ENCODE data around the gene PPP1R12C. TPM values are rescaled to one million over a fixed set of nuclear protein-coding genes. Genes with fewer than 3 reads are reported as not detected.
A peak's percentile ranks its signal among the peaks of the same experiment; 100 is the strongest.

PPP1R12C gene
- polyA plus RNA-seq, 4 donors, result 67.6 to 103 (median 74.7) TPM

DNA sequence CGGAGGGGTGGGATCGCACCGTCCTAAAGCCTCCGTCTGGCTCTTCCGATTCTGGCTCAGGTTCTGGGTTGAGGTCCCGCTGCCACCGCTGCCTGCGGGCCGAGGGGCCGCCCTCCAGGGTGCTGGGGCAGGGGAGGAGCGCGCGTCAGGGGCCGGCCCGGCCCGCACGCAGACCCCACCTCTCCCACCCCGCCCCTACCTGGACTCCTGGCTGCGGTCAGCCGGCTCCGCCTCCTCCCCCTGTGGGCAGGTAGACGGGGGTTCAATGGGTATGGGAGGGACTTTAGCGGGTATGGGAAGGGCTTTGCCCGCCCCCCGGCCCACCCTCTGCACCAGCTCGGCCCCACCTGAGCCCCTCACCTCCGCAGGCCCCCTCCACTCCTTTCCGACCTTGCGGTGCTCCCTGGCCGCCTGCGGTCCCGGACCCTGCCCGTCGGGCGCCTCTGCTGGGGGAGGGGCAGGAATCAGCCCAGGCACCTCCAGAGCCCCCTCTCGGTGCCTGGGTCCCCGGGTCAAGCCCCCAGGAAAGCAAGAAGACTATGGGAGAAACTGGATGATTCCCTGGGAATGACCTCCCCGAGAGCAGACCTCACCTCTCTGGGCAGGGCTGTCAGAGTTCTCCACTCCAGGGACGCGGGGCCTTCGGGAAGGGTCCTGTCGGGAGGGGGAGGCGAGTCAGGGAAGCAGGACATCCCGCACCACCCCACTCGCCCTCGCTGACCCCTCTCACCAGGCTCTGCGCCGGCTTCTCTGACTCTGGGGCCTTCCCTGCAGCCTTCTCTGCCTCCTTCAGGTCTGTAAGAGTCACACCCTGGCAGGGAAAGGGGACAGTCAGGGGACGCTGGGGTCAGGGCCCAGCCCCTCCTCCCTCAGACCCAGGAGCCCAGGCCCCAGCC lies 24.8 kb downstream of the PPP1R12C start:
- no peak for DNase-seq (ENCODE audit: low read depth in 4 of 4, low spot score in 3 of 4)

DNA sequence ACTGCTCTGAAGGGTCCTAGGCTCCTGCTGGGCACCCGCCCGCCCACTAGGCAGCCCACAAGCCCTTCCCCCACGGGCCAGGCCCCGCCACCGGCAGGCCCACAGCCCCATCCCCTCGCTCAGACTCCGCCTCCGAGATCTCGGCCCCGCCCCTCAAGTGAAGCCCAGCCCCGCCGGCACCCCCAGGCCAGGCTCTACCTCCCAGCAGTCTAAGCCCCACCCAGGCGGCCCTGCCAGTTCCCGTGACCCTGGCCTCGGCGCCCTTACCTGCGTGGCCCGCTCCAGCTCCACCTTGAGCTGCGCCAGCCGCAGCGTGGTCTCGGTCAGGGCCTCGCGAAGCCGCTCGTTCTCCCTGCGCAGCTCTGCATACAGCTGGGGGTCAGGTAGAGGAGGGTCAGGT lies 25.5 kb downstream of the PPP1R12C start:
- no peak for DNase-seq (ENCODE audit: low read depth in 4 of 4, low spot score in 3 of 4)

DNA sequence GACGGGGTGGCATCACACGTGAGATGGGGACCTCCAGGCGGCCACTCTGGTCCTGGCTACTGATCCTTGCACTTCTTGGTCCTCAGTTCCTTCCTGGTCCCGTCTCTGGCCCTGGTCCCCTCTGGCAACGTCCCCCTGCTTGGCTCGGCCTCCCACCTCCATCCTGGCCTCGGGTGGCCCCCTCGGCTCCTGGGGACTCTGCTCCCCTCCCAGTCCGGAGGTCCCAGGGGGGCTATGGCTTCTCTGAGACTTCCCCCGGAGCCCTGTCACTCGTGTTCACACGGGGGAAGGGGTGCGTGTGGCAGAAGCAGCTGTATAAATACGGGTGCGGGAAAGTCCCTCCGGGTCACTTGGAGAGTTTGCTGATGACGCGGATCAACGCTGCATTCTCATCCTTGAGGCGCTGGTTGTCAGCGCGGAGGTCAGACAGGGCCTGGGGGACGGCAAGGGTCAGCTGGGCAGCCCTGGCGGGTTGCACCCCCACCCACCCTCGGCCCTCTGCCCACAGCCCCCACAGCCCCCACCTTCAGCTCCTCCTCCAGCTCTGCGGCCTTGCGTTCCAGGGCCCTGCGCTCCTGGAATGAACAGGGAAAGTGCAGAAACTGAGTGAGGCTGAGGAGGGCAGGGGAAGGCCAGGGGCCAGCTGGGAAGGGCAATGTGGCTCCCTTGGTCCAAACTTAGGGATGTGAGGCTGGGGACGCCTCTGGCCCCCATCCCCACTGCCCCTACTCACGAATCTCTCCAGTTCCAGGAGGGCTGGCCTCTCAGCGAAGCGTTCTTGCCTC lies 26.1 kb downstream of the PPP1R12C start:
- DNase-seq (ENCODE audit: low read depth in 4 of 4, low spot score in 3 of 4), result no peak

DNA sequence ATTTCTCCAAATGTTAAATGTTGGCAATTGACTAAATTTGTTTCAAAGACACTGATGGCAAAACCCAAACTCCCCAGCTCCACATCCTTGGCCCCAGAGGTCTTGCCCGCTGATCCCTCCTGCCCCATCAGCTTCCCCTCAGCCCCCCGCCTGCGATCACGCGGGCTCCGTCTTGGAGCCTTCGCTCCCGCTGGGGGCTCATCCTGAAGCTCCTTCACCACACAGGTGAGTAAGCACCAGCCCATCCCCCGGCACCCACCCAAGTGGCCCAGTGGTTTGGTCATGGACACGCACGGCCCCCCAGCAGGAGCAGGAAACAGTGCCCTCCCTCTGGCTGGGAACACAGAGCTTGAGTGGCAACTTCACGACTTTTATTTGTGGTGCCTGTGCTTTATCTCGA lies 26.9 kb downstream of the PPP1R12C start:
- DNase-seq (ENCODE audit: low read depth in 4 of 4, low spot score in 3 of 4), result no peak

DNA sequence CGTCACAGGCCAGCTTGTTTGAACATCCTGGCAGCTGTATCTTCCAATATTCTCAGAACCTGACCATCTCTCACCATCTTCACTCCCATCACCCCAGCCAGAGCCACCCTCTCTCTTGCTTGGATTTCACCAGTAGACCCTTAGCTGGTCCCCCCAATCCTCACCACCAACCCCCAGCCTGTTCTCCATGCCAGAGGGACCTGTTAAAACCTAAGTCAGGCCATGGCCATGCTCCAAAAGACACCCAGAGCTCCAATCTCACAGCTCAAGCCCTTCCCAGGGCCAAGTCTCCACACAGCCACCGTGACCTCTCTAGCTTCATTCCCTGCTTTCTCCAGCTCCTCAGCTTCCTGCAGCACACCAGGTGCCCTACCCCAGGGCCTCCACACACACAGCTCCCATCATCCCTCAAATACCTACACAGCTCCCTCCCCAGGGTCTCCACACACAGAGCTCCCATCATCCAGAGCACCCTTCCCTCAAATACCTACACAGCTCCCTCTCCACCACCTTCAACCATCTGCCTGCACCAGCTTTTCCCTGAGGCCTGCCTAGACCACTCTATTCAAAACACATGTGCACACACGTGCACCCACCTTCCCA lies 28.0 kb downstream of the PPP1R12C start:
- DNase-seq (ENCODE audit: low read depth in 4 of 4, low spot score in 3 of 4), result no peak

DNA sequence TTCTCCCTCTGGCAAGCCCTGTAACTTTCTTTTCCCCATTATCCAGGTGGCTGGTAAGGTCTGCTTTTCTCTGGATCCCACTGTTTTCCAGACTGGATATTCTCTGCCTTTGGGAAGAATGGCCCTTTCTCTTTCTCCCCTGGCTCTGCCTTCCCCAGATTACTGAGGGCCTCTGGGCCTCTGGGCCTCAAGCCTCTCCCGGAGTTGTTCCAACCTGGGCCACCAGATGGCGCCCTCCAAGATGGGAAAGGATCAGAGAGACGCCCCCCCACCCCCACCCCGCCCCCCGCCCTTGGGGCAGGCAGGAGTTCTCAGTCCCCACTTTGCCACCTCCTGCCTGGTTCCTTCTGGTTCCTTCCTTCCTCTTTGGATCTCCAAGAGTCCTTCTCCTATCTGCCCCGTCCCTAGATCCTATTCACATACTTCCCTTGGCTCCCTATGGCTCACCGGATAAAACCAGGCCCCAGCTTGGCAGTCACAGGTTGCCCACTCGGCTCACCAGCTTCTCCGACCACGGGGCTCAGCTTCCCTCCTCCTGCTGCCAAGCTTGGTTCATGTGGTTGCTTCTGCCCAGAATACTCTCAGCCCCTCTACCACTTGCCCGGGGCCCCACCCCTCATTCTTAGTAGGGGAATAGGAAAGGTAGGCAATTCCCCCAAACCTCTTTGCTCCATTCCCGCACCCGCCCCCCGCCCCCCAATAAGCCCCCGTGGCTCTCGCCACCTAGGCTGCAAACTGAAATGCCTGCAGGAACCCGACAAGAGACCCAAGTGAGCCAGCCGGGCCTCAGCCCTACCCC lies 28.7 kb downstream of the PPP1R12C start:
- no peak for DNase-seq (ENCODE audit: low read depth in 4 of 4, low spot score in 3 of 4)

DNA sequence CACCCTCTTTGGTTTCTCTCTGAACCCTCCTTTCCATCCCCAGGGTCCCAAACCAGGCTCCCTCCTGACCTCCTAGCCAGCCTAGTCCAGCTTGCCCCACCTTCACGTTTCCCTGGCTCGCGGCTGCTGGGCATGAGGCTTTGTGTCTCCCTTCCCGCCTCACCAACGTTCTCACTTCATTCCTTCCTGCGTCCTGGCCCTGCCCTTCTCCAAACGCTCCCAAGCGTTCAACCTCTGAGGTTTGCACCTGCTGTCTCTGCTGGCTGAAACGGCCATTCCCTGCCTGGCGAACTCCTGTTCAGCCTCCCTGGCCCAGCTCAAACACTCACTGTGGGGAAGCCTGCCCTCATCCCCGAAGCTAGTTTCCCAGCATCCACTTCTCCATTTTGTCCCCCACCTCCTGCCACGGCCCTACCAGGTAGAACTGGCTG lies 29.4 kb downstream of the PPP1R12C start:
- DNase-seq (ENCODE audit: low read depth in 4 of 4, low spot score in 3 of 4), result no peak

DNA sequence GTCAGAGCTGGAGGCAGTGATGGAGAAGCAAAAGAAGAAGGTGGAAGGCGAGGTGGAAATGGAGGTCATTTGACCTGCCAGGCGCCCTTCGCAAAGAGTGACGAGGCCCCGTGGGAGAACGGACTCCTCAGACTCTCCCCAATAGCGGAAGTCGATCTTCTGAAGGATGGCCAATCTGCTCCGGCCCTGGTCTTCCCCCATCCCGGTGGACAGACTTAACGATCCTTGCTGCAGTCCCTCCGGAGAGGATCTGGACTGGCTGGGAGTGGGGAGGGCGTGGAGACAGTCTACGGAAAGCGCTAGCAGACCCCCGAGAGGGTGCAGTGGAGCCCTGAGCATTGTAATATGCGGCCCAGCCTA lies 29.9 kb downstream of the PPP1R12C start:
- no peak for DNase-seq (ENCODE audit: low read depth in 4 of 4, low spot score in 3 of 4)

DNA sequence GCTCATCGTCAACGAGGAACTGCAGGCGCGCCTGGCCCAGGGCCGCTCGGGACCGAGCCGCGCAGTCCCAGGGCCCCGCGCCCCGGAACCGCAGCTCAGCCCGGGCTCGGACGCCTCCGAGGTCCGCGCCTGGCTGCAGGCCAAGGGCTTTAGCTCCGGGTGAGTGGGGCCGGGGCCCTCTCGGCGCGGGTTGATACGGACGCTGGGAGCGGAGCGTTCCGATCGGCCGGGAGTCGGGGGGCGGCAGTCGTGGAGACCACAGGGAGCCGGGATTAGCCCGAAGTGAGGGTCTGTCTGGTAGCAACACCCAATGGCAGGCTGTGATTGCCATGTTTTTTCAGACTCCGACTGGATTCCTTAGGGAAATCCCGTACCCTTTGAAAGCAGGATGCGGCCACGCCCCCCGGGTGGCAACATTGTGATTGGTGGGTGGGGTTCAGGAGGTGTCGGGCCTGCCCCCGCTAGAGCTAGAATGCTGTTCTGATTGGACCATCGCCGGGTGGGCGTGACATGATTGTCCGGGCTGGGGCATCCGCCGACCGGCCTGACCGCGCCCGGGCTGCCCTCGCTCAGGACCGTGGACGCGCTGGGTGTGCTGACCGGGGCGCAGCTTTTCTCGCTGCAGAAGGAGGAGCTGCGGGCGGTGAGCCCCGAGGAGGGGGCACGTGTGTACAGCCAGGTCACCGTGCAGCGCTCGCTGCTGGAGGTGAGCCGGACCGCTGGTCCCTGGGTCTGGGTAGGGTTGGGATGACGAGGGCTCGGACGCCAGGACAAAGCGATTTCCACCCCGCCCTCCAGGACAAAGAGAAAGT lies 30.5 kb downstream of the PPP1R12C start:
- DNase-seq (ENCODE audit: low read depth in 4 of 4, low spot score in 3 of 4), result peak in 3 of 4 donors; percentile 74 to 82 (median 81)

DNA sequence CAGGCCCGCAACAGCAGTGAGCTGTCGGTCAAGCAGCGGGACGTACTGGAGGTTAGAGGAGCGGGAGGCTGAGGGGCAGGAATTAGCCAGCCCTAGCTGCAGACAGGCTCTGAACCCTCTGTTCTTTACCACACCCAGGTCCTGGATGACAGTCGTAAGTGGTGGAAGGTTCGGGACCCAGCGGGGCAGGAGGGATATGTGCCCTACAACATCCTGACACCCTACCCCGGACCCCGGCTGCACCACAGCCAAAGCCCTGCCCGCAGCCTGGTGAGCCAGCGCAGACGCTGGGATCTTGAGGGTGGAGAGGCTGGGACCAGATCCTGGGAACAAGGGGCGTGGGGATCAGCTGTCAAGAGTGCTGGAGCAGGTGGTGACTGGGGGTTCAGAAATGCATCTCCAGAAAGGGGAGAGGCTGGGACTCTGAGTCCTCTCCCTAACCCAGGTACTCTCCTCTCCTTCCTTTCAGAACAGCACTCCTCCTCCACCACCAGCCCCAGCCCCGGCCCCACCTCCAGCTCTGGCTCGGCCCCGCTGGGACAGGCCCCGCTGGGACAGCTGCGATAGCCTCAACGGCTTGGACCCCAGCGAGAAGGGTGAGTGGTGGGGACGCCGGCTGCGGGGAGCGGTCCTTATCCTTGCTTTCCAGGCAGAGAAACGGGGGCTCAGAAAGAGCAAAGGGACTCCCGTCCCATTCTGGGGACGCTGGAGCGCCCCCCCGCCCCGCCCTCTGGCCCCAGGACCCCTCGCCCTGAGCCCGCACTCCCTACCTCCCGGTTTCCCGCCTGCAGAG lies 31.3 kb downstream of the PPP1R12C start:
- no peak for DNase-seq (ENCODE audit: low read depth in 4 of 4, low spot score in 3 of 4)

DNA sequence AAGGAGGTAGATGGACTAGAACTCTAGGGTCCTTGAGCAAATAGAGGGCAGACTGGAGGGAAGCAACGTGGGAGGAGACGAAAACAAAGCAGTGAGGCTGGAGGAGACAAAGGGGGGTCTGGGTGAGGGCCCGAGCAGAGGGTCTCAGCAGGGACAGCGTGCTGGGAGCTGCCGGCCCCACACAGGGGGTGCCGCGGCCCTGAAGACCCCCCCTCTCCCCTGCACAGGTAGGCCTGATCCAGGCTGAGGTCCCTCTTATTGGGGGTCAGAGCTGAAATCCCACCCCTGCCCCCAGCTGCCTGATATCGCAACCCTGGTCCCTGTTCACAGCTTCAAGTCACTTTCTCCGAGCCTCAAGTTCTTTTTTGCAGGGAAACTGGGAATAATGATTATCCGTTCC lies 33.0 kb downstream of the PPP1R12C start:
- DNase-seq (ENCODE audit: low read depth in 4 of 4, low spot score in 3 of 4), result no peak

DNA sequence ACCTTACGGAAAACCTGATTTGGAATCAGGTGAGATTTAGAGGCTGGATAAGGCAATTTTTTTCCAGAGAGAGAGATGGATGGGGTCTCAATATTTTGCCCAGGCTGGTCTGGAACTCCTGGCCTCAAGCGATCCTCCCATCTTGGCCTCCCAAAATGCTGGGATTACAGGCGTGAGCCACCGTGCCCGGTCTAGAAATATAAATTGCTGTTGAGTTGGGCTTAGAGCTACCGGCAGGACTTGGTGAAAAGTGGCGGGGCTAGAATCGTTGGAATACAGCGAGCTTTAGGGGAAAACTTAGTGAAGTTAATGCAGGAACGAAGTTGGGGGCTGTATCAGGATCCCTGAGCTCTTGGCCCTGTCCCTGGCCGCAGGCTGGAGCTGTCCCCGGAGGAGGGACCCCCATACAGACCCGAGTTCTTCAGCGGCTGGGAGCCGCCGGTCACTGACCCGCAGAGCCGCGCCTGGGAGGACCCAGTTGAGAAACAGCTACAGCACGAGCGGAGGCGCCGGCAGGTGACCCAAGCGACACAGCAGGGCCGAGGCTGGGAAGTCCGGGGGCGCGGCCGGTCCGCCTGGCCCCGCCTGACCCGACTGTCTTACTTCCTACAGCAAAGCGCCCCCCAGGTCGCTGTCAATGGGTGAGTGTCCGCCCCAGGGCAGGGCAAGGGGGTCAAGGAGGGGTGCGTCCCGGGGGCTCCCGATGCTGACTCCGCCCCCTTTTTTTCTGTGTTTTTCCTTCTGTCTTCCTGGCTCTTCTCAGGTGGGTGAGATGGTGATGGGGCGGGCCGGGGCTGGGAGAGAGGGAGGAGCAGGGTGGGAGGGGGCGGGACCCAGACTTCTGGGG lies 34.2 kb downstream of the PPP1R12C start:
- no peak for DNase-seq (ENCODE audit: low read depth in 4 of 4, low spot score in 3 of 4)

DNA sequence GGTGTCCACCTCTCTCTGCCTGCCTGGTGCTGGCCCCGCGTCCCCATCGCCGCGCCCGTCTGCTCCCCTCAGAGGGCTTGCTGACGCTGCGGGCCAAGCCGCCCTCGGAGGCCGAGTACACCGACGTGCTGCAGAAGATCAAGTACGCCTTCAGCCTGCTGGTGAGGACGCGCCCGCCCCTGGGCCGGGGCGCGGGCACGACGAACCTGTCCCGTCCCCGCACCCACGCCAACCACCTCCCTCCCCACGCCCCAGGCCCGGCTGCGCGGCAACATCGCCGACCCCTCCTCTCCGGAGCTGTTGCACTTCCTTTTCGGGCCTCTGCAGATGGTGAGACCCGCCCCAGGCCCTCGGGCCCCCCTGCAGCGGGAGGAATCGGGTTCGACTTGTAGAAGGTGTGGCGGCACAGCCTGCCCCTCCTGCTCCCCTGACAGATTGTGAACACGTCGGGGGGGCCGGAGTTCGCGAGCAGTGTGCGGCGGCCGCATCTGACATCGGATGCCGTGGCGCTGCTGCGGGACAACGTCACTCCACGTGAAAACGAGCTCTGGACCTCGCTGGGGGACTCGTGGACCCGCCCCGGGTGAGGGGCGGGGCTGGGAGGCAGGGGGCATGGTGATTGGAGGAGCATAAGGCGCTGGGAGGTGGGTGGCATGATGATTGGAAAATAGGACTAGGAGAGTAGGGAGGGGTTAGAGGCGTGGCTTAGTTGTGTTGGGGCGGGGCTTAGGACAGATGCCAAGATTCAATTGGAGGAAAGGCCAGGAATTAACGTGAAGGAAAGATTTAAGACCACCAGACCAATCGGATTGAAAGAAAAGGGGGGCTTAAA lies 35.2 kb downstream of the PPP1R12C start:
- no peak for DNase-seq (ENCODE audit: low read depth in 4 of 4, low spot score in 3 of 4)

DNA sequence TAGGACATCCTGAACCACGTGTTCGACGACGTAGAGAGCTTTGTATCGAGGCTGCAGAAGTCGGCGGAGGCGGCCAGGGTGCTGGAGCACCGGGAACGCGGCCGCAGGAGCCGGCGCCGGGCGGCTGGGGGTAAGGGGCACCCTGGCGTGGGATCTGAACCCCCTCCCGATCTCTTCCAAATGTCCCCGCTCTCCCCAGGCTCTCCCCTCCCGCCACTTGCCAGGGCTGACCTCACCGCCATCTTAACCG lies 35.7 kb downstream of the PPP1R12C start:
- no peak for DNase-seq (ENCODE audit: low read depth in 4 of 4, low spot score in 3 of 4)

DNA sequence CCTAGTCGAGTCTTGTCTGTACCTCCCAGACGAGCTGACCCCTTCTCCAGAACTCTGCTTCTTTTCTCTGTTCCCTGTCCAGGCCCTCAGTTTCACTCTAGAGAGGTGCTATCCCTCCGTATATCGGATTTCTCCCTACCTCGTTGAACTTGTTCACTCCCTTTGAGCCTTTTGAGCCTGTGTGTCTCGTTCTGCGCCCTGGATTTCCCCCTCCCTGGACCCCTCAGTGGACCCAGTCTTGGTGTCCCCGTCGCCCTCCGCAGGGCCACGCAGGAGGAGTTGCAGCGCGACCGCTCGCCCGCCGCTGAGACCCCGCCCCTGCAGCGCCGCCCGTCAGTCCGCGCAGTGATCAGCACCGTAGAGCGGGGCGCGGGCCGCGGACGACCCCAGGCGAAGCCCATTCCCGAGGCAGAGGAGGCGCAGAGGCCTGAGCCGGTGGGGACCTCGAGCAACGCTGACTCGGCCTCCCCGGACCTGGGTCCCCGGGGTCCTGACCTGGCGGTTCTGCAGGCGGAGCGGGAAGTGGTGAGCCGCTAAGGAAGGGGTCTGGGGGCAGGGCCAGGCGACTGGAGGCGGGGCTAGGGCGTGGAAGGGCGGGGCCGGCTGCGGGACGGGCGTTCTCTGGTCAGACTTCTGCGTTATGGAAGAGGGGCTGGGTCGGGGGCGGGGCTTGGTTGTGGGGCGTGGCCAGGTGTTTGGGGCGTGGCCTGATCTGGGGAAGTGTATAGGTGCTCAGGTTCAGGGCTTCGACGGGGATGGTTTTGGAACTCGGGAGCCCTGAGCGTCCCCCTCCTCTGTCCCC lies 36.3 kb downstream of the PPP1R12C start:
- no peak for DNase-seq (ENCODE audit: low read depth in 4 of 4, low spot score in 3 of 4)

DNA sequence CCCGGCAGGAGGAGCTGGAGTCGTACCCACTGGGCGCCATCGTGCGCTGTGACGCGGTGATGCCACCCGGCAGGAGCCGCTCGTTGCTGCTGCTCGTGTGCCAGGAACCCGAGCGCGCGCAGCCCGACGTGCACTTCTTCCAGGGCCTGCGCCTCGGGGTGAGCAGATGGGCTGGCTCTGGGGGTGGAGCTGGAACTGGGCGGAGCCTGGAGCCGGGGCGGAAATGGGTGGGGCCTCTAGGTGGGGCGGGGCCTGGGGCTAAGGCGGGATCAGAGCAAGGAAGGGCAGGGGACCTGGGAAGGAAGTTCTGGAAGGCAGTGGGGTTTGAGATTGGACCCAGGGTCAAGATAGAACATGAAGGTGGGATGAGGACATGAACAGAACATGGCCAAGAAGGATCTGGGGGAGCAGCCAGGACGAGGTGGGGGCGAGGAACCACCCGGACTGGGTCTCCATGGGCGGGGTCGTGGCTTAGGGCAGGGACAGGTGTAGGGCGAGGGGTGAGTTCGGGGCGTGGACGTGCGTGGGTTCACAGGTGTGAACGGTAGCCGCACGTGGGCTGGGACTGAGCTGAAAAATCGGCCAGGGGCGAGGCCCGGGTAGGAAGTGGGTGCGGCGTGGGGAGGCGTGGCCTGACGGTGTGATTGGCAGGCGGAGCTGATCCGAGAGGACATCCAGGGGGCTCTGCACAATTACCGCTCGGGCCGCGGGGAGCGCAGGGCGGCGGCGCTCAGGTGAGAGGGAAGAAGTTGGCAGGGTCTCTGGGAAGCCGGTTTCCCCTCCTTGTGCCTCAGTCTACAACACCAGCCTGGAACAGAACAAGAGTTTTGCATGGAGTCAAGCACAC lies 37.1 kb downstream of the PPP1R12C start:
- no peak for DNase-seq (ENCODE audit: low read depth in 4 of 4, low spot score in 3 of 4)
